K562 (cell line): ENCODE data around the gene CDC6. TPM values are rescaled to one million over a fixed set of nuclear protein-coding genes. Genes with fewer than 3 reads are reported as not detected.

Experiments
- ATAC-seq: fragments of 200-7000 bp; cut with Tn5 transposase; 3 replicates; pipeline ENCODE4 v1.9.1; 2020; ENCODE audit warnings: moderate library complexity
- BruUV-seq: library from RNA; stranded (reverse); fragments of 400-500 nt; replicated peaks from 2 replicates; lab custom pipeline; 2021; lab: Mats Ljungman, UMichigan
- CTCF ChIA-PET: fragments of 300-600 bp; formaldehyde crosslinking; extraction: SDS; loops from one replicate; lab custom pipeline; 2021; ENCODE audit warnings: low intra/inter-chr PET ratio; lab: Yijun Ruan, JAX
- POLR2A ChIA-PET: fragments of 300-600, 350-650 bp; sonication (Branson Sonifier 250); formaldehyde crosslinking; extraction: SDS; loops from one replicate; lab custom pipeline; 2021; ENCODE audit warnings: antibody characterized with exemption, inconsistent platforms; lab: Yijun Ruan, JAX
- DNase-seq, 4 experiments: peaks; one replicate each; pipeline versions ENCODE4 v3.0.0 to v3.0.0-alpha.2; 2011 to 2018; ENCODE audit warnings: low spot score in 3 of 4, mixed read lengths in 3 of 4; ENCODE audit errors: extremely low read depth in 1 of 4
- FAIRE-seq: peaks from 2 replicates; lab custom pipeline; 2011; peaks lifted over from hg19 to GRCh38; lab: Jason Lieb, UNC
- H2AFZ ChIP-seq: 2 replicates; pipeline ENCODE4 v1.6.0; 2011; ENCODE audit warnings: low read depth, low read length, control low read depth, inconsistent platforms
- H3K27ac ChIP-seq: fragments of 200-600 bp; 3 replicates; pipeline ENCODE4 v1.8.0; 2011; ENCODE audit warnings: low read depth, mild to moderate bottlenecking, control low read depth, inconsistent platforms, low read length, moderate library complexity, mixed read lengths; ENCODE audit errors: extremely low read depth
- H3K27me3 ChIP-seq, 2 experiments: fragments of 300-600 bp in 1 of 2; 2 replicates in 1 of 2; 3 replicates in 1 of 2; pipeline versions ENCODE4 v1.6.0 to v1.8.0; 2011; ENCODE audit warnings: inconsistent platforms in 2 of 2, low read length in 2 of 2, mild to moderate bottlenecking in 1 of 2, mixed read lengths in 1 of 2, moderate library complexity in 1 of 2; ENCODE audit not compliant: control insufficient read depth in 2 of 2, insufficient read depth in 2 of 2
- H3K36me3 ChIP-seq: fragments of 300-600 bp; 3 replicates; pipeline ENCODE4 v1.8.0; 2011; ENCODE audit warnings: mild to moderate bottlenecking, low read length, inconsistent platforms; ENCODE audit not compliant: control insufficient read depth, insufficient read depth
- H3K4me1 ChIP-seq, 2 experiments: fragments of 200-600 bp in 1 of 2; replicated peaks in 1 of 2; 2 replicates in 1 of 2; 3 replicates in 1 of 2; pipeline versions ENCODE4 v1.5.1 to v1.8.0; 2011; ENCODE audit warnings: inconsistent platforms in 2 of 2, low read length in 2 of 2, mild to moderate bottlenecking in 1 of 2, mixed read lengths in 1 of 2, moderate library complexity in 1 of 2; ENCODE audit not compliant: control insufficient read depth in 2 of 2, insufficient read depth in 2 of 2
- H3K4me2 ChIP-seq: 2 replicates; pipeline ENCODE4 v1.6.1; 2011; ENCODE audit warnings: low read length, control low read depth, inconsistent platforms, mixed read lengths; ENCODE audit not compliant: insufficient read depth
- H3K4me3 ChIP-seq: fragments of 200-600 bp; sonication (generic), shearing (Covaris generic); 2 replicates; pipeline ENCODE4 v1.5.1; 2016; ENCODE audit warnings: control low read depth, inconsistent platforms
- H3K79me2 ChIP-seq: fragments of 200-600 bp; 3 replicates; pipeline ENCODE4 v1.8.0; 2011; ENCODE audit warnings: low read length, inconsistent platforms; ENCODE audit not compliant: control insufficient read depth, insufficient read depth
- H3K9ac ChIP-seq, 2 experiments: 2 replicates each; pipeline versions ENCODE4 v1.6.0 to v1.6.1; 2011; ENCODE audit warnings: low read depth in 2 of 2, low read length in 2 of 2, control low read depth in 1 of 2, inconsistent platforms in 1 of 2, mild to moderate bottlenecking in 1 of 2, mixed read lengths in 1 of 2; ENCODE audit not compliant: insufficient read depth in 1 of 2
- H3K9me1 ChIP-seq: one replicate; pipeline ENCODE4 v1.6.0; 2011; ENCODE audit warnings: inconsistent platforms, mild to moderate bottlenecking, low read length, moderate library complexity; ENCODE audit not compliant: control insufficient read depth, insufficient read depth
- H3K9me3 ChIP-seq: replicated peaks from 2 replicates; pipeline ENCODE4 v1.5.1; 2011; ENCODE audit warnings: low read depth, low read length, inconsistent platforms; ENCODE audit not compliant: control insufficient read depth, insufficient read depth
- H4K20me1 ChIP-seq: replicated peaks from 2 replicates; pipeline ENCODE4 v1.6.1; 2011; ENCODE audit warnings: low read length, inconsistent platforms, mixed read lengths; ENCODE audit not compliant: control insufficient read depth, insufficient read depth
- MLLT1 ChIP-seq, 2 experiments: fragments of 450-650 bp; IDR thresholded peaks; 2 replicates each; pipeline ENCODE4 v1.6.1; 2016
- NFIC ChIP-seq: fragments of 450-650 bp; IDR thresholded peaks from 2 replicates; pipeline ENCODE4 v1.6.1; 2017; ENCODE audit warnings: mild to moderate bottlenecking, inconsistent platforms
- WGBS: fragments of 100-300 bp; shearing (Covaris generic); methylation state at CpG from one replicate; pipeline ENCODE4 v1.1.6; 2016; ENCODE audit warnings: low coverage, mixed read lengths; ENCODE audit not compliant: insufficient coverage; ENCODE audit errors: missing lambda C conversion rate; 5-methylcytosine and 5-hydroxymethylcytosine counted together
- in situ Hi-C: fragments of 300-500 bp; cut with MboI; formaldehyde crosslinking; loops from 4 replicates; pipeline ENCODE4 v1.15.0; 2018; ENCODE audit warnings: inconsistent platforms, mixed read lengths
- intact Hi-C: fragments of 100-400 bp; cut with micrococcal nuclease; formaldehyde crosslinking; loops from 2 replicates; pipeline ENCODE4 v1.14.2; 2022
- polyA plus RNA-seq, 8 experiments: library from polyadenylated mRNA; depleted of rRNA in 4 of 8; stranded (reverse) in 5 of 8; unstranded in 3 of 8; fragments of >200 nt; fragmentation: Nextera tagmentation in 2 of 8; fragmentation: Illumina TruSeq in 1 of 8; extraction: Ambion mirVana in 2 of 8; extraction: Trizol in 1 of 8; gene quantifications; 2 replicates each; pipeline versions ENCODE4 v1.2.1 to v1.2.3, GENCODE V29; 2011 to 2014; ENCODE audit warnings: inconsistent platforms in 1 of 8, missing spikeins in 1 of 8
- total RNA-seq, 7 experiments: library from RNA; depleted of rRNA in 6 of 7; stranded (reverse); fragments of >200 nt in 6 of 7; fragmentation: Illumina TruSeq in 2 of 7; extraction: Trizol in 2 of 7; gene quantifications; 2 replicates each; pipeline versions ENCODE4 v1.2.1 to v1.2.3, GENCODE V29; 2011 to 2021; ENCODE audit warnings: low replicate concordance in 1 of 7

The CDC6 gene
- total and polyA plus RNA-seq, 9 of the 15 experiments (the other 6 are each of a cell fraction or from before 2014, with no cell fraction given) = 29.6 to 141 (median 106) TPM

GRCh38 chr17:40319651-40320540 is 32.2 kb downstream of the CDC6 start:
- ChIA-PET POLR2A (interaction anchor here (0.7 to 1.3 kb wide), 3 partner anchors 10 to 124 kb away, joined by 3 to 6 read pairs (median 5); no protein-coding TSS in a partner anchor), CTCF (no interaction called here)
- intact Hi-C loops (no loop called here), in situ Hi-C loops (no loop called here)
- DNase-seq (no peak), ATAC-seq (no peak), FAIRE-seq (no peak)
- TF ChIP-seq NFIC = peak; percentile 70
- no peak for TF ChIP-seq MLLT1 (IDR thresholded peaks at IDR 0.05)
- Histone ChIP-seq H2AFZ (no peak overlapping the region), H3K36me3 (no peaks in the 10 kb centered on the region), H3K79me2 (peaks cover 66% of the 10 kb centered on the region), H3K27me3 (no peaks in the 10 kb centered on the region), H3K4me3 (peak overlapping the region; percentile 79; the same call in 1 of the 2 replicates), H4K20me1 (peaks cover 3% of the 10 kb centered on the region; the same call in 1 of the 2 replicates), H3K4me1 (peaks cover 63 to 86% of the 10 kb centered on the region in 2 experiments), H3K4me2 (no peak overlapping the region), H3K9me1 (peaks cover 6% of the 10 kb centered on the region), H3K9me3 (no peaks in the 10 kb centered on the region), H3K9ac (peak overlapping the region in 1 of 2 experiments; percentile 82; a peak in 1 of 4 replicates), H3K27ac (no peak overlapping the region)
- no TSS peak for BruUV-seq
- WGBS = 62% methylated on average over 11 of the region's 11 CpGs
